Testis (tissue), 2 donors: ENCODE data around the gene FBXO21.

Experiments
- POLR2A ChIP-seq: fragments of 450-650 bp; IDR thresholded peaks from one replicate; pipeline ENCODE4 v1.6.1; 2017; ENCODE audit warnings: antibody characterized with exemption, mild to moderate bottlenecking, moderate library complexity
- TF ChIP-seq, protein P1 (sequence below), 3 experiments: fragments of 450-650 bp in 2 of 3; fragments of 200-600 bp in 1 of 3; sonication (generic) in 1 of 3; IDR thresholded peaks; one replicate each; pipeline ENCODE4 v1.5.1; 2016 to 2019; ENCODE audit warnings: antibody characterized with exemption in 3 of 3, mild to moderate bottlenecking in 2 of 3, moderate library complexity in 1 of 3

DNA sequence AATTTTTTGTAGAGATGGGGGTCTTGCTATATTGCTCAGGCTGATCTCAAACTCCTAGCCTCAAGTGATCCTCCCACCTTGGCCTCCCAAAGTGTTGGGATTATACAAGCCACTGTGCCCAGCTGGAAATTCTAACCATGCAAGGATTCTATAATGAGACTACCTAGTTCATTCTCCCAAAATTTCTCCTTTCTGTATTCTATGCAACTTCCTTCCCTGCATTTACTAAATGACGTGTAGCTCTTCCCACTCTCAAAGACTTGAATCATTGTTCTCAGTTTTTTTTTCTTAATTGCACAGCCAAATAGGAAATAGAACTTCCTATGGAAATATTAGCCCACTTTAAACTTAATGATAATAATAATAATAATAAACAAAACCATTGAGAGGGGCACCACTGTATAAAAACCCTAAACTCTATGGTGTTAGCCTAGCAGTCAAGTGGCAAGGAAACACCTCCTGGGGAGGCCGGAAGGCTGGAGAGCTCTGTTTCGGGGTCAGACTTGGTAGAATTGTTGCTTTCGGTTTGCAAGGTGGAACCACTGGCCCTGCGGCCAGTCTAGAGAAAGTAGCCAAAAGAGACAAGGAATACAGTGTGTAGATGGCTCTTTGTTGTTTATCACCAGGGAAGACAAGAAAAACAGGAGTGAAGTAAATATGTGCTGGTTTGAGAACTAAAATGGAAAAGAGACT lies 51.1 kb downstream of the FBXO21 start:
- TF ChIP-seq, protein P1, sequence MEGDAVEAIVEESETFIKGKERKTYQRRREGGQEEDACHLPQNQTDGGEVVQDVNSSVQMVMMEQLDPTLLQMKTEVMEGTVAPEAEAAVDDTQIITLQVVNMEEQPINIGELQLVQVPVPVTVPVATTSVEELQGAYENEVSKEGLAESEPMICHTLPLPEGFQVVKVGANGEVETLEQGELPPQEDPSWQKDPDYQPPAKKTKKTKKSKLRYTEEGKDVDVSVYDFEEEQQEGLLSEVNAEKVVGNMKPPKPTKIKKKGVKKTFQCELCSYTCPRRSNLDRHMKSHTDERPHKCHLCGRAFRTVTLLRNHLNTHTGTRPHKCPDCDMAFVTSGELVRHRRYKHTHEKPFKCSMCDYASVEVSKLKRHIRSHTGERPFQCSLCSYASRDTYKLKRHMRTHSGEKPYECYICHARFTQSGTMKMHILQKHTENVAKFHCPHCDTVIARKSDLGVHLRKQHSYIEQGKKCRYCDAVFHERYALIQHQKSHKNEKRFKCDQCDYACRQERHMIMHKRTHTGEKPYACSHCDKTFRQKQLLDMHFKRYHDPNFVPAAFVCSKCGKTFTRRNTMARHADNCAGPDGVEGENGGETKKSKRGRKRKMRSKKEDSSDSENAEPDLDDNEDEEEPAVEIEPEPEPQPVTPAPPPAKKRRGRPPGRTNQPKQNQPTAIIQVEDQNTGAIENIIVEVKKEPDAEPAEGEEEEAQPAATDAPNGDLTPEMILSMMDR (IDR thresholded peaks at IDR 0.05), result no peak
- TF ChIP-seq POLR2A, result no peak
